HepG2 (cell line): Measurements from ENCODE around the gene TOR1B. TPM values are rescaled to one million over a fixed set of nuclear protein-coding genes. Genes with fewer than 3 reads are reported as not detected.

Experiments used
- ATAC-seq: fragments of 200-7000 bp; cut with Tn5 transposase; 3 replicates; pipeline ENCODE4 v1.9.1; 2020; ENCODE audit warnings: mild to moderate bottlenecking, moderate library complexity
- BruUV-seq: library from RNA; stranded (reverse); fragments of 400-500 nt; replicated peaks from 2 replicates; lab custom pipeline; 2021; lab: Mats Ljungman, UMichigan
- CTCF ChIA-PET: fragments of 300-600 bp; formaldehyde crosslinking; extraction: SDS; loops from one replicate; lab custom pipeline; 2021; ENCODE audit warnings: low total read pairs, inconsistent platforms, low intra/inter-chr PET ratio; lab: Yijun Ruan, JAX
- POLR2A ChIA-PET: fragments of 350-600 bp; sonication (Branson Sonifier 250); formaldehyde crosslinking; loops from one replicate; lab custom pipeline; 2020; ENCODE audit warnings: antibody characterized with exemption, inconsistent platforms; lab: Yijun Ruan, JAX
- DNase-seq: peaks from one replicate; pipeline ENCODE4 v3.0.0-alpha.2; 2015; ENCODE audit warnings: low spot score
- FAIRE-seq: peaks from 3 replicates; lab custom pipeline; 2011; peaks lifted over from hg19 to GRCh38; lab: Jason Lieb, UNC
- H2AFZ ChIP-seq: one replicate; pipeline ENCODE4 v1.6.1; 2011; ENCODE audit warnings: low read length, inconsistent platforms
- H3K27ac ChIP-seq: fragments of 300-600 bp; 3 replicates; pipeline ENCODE4 v1.8.0; 2011; ENCODE audit warnings: mixed run types, mild to moderate bottlenecking, mixed read lengths, low read length, inconsistent platforms; ENCODE audit not compliant: insufficient read depth; ENCODE audit errors: extremely low read length
- H3K27me3 ChIP-seq, 2 experiments: fragments of 200-600 bp in 1 of 2; 2 replicates in 1 of 2; 3 replicates in 1 of 2; pipeline versions ENCODE4 v1.6.0 to v1.8.0; 2011; ENCODE audit warnings: low read length in 2 of 2, mild to moderate bottlenecking in 2 of 2, moderate library complexity in 2 of 2, inconsistent platforms in 1 of 2; ENCODE audit not compliant: insufficient read depth in 2 of 2, control insufficient read depth in 1 of 2
- H3K36me3 ChIP-seq, 2 experiments: fragments of 200-600 bp in 1 of 2; replicated peaks in 1 of 2; 2 replicates in 1 of 2; 3 replicates in 1 of 2; pipeline versions ENCODE4 v1.5.1 to v1.8.0; 2011; ENCODE audit warnings: low read length in 2 of 2, inconsistent platforms in 1 of 2; ENCODE audit not compliant: insufficient read depth in 2 of 2, control insufficient read depth in 1 of 2
- H3K4me1 ChIP-seq: 2 replicates; pipeline ENCODE4 v1.5.1; 2012; ENCODE audit warnings: low read length, inconsistent platforms; ENCODE audit not compliant: insufficient read depth
- H3K4me2 ChIP-seq: 2 replicates; pipeline ENCODE4 v1.6.0; 2011; ENCODE audit warnings: low read depth, low read length, inconsistent platforms
- H3K4me3 ChIP-seq, 3 experiments: fragments of 200-600 bp in 1 of 3; sonication (generic), shearing (Covaris generic) in 1 of 3; replicated peaks in 1 of 3; 2 replicates each; pipeline ENCODE4 v1.5.1; 2011 to 2016; ENCODE audit warnings: low read length in 3 of 3, inconsistent platforms in 2 of 3, low read depth in 2 of 3, mild to moderate bottlenecking in 2 of 3, control low read depth in 1 of 3, mixed read lengths in 1 of 3; ENCODE audit not compliant: insufficient read depth in 1 of 3
- H3K79me2 ChIP-seq: one replicate; pipeline ENCODE4 v1.6.1; 2011; ENCODE audit warnings: low read length, inconsistent platforms; ENCODE audit not compliant: insufficient read depth
- H3K9ac ChIP-seq: 2 replicates; pipeline ENCODE4 v1.6.0; 2011; ENCODE audit warnings: mild to moderate bottlenecking, low read depth, low read length, inconsistent platforms; ENCODE audit not compliant: insufficient read depth
- H3K9me3 ChIP-seq: 2 replicates; pipeline ENCODE4 v1.5.1; 2012; ENCODE audit warnings: mild to moderate bottlenecking, low read length
- H4K20me1 ChIP-seq: 2 replicates; pipeline ENCODE4 v1.6.0; 2011; ENCODE audit warnings: inconsistent platforms, mild to moderate bottlenecking, low read length, moderate library complexity; ENCODE audit not compliant: insufficient read depth
- FOXK2 ChIP-seq: fragments of 450-650 bp; IDR thresholded peaks from 2 replicates; pipeline ENCODE4 v1.6.1; 2016
- GLI4 ChIP-seq: sonication (generic); formaldehyde crosslinking; IDR thresholded peaks from 2 replicates; pipeline ENCODE4 v1.5.1; 2020; ENCODE audit warnings: missing genetic modification reagents, mild to moderate bottlenecking, moderate library complexity, borderline replicate concordance
- HOXD1 ChIP-seq: sonication (generic); formaldehyde crosslinking; IDR thresholded peaks from 2 replicates; pipeline ENCODE4 v1.5.0; 2020; ENCODE audit warnings: missing genetic modification reagents
- JUN ChIP-seq: sonication (generic); formaldehyde crosslinking; IDR thresholded peaks from 2 replicates; pipeline ENCODE4 v1.4.0; 2020; ENCODE audit warnings: mild to moderate bottlenecking, missing genetic modification reagents
- KAT2B ChIP-seq: fragments of 150-350 bp; IDR thresholded peaks from 2 replicates; pipeline ENCODE4 v1.6.1; 2014; ENCODE audit warnings: low read depth, low read length, borderline replicate concordance
- MYPOP ChIP-seq: sonication (generic); formaldehyde crosslinking; IDR thresholded peaks from 2 replicates; pipeline ENCODE4 v1.8.1; 2023; ENCODE audit warnings: mild to moderate bottlenecking, moderate library complexity, missing genetic modification reagents
- PTBP1 ChIP-seq: fragments of 200-400 bp; formaldehyde crosslinking; IDR thresholded peaks from 2 replicates; pipeline ENCODE4 v1.6.1; 2018; ENCODE audit warnings: low read length, low read depth; ENCODE audit not compliant: poor library complexity, severe bottlenecking
- ZNF749 ChIP-seq: sonication (generic); formaldehyde crosslinking; IDR thresholded peaks from 2 replicates; pipeline ENCODE4 v1.8.0; 2022; ENCODE audit warnings: mild to moderate bottlenecking, missing genetic modification reagents, moderate library complexity, borderline replicate concordance
- WGBS: methylation state at CpG from one replicate; pipeline ENCODE4 v1.1.6; 2017; ENCODE audit warnings: low lambda C conversion rate; 5-methylcytosine and 5-hydroxymethylcytosine counted together
- in situ Hi-C: cut with HindIII; loops from 2 replicates; pipeline ENCODE4 v1.10.0; 2017; ENCODE audit warnings: low pct_unique_long_range_greater_than_20kb; ENCODE audit not compliant: extremely low pct_ligation_motif_present
- intact Hi-C: fragments of 100-400 bp; cut with micrococcal nuclease; formaldehyde crosslinking; loops from one replicate; pipeline ENCODE4 v1.10.0; 2022; ENCODE audit not compliant: unreplicated experiment
- polyA plus RNA-seq, 8 experiments: library from polyadenylated mRNA; depleted of rRNA in 3 of 8; stranded (reverse) in 7 of 8; unstranded in 1 of 8; fragments of >200 nt; fragmentation: Illumina TruSeq in 4 of 8; extraction: Trizol in 4 of 8; gene quantifications; 2 replicates each; pipeline versions ENCODE4 v1.2.1 to v1.2.3, GENCODE V29; 2011 to 2016; ENCODE audit warnings: low read depth in 4 of 8, missing spikeins in 1 of 8, mixed read lengths in 1 of 8; ENCODE audit not compliant: insufficient read depth in 1 of 8
- total RNA-seq, 5 experiments: library from RNA; depleted of rRNA; stranded (reverse); fragments of >200 nt; fragmentation: Illumina TruSeq; extraction: Trizol; gene quantifications; 2 replicates each; pipeline ENCODE4 v1.2.3, GENCODE V29; 2016; ENCODE audit warnings: low read depth in 1 of 5

The TOR1B gene
- total and polyA plus RNA-seq, 2 of the 13 experiments (the other 11 are each of a cell fraction or from before 2014, with no cell fraction given) = 18.1 to 21.3 TPM

- no peak for TF ChIP-seq GLI4 (CRISPR knock-in tag)
- no peak for TF ChIP-seq MYPOP (CRISPR knock-in tag)
- no peak for TF ChIP-seq JUN (CRISPR knock-in tag)
Measured at GRCh38 chr9:129840034-129840433, 37.0 kb downstream of the TOR1B start (continued).

GRCh38 chr9:129841071-129841470 is 38.1 kb downstream of the TOR1B start:
- DNase-seq (no peak), ATAC-seq (no peak), FAIRE-seq (no peak)
- CTCF ChIA-PET = no interaction called here
- no peaks in the 10 kb centered on the region for H3K27me3 ChIP-seq
- H4K20me1 ChIP-seq = no peaks in the 10 kb centered on the region
- no TSS peak for BruUV-seq
- no peaks in the 10 kb centered on the region for H3K36me3 ChIP-seq
- no peak overlapping the region for H3K4me2 ChIP-seq
- H2AFZ ChIP-seq = no peak overlapping the region
- H3K9ac ChIP-seq = no peak overlapping the region
- intact Hi-C loops (no loop called here), in situ Hi-C loops (no loop called here)
- POLR2A ChIA-PET = no interaction called here
- no peaks in the 10 kb centered on the region for H3K79me2 ChIP-seq
- no peaks in the 10 kb centered on the region for H3K9me3 ChIP-seq
- H3K27ac ChIP-seq = no peak overlapping the region
- TF ChIP-seq KAT2B = no peak
- TF ChIP-seq FOXK2 = no peak
- no peak for TF ChIP-seq PTBP1
- TF ChIP-seq ZNF749 (CRISPR knock-in tag) = no peak
- no peak for TF ChIP-seq HOXD1 (CRISPR knock-in tag)
- WGBS = 81% methylated on average over 4 of the region's 4 CpGs
- H3K4me1 ChIP-seq = peaks cover 8% of the 10 kb centered on the region
- no peak overlapping the region for H3K4me3 ChIP-seq
